ENCODE measurements around the gene EZH2.

The EZH2 gene

GRCh38 chr7:148828965-148829364 is 55.1 kb downstream of the EZH2 start:
- H3K27ac ChIP-seq = no peak overlapping the region
- H3K9ac ChIP-seq = no peak overlapping the region
- H3K36me3 ChIP-seq (ENCODE audit: control insufficient read depth, insufficient read depth, low read length) = no peaks in the 10 kb centered on the region
- H3K27me3 ChIP-seq (ENCODE audit: control insufficient read depth, insufficient read depth, low read length) = no peaks in the 10 kb centered on the region
- TF ChIP-seq CTCF (IDR thresholded peaks at IDR 0.05) = no peak
- no peak overlapping the region for H2AFZ ChIP-seq
- no peaks in the 10 kb centered on the region for H3K79me2 ChIP-seq
- H3K4me1 ChIP-seq = no peaks in the 10 kb centered on the region
- no peak overlapping the region for H3K4me2 ChIP-seq (ENCODE audit: low read length)
- H3K9me3 ChIP-seq (ENCODE audit: control insufficient read depth, low read length) = no peaks in the 10 kb centered on the region
- H3K4me3 ChIP-seq (ENCODE audit: low read depth, low read length) = no peak overlapping the region

- Histone ChIP-seq H3K4me3 (ENCODE audit: low read depth, low read length) (no peak overlapping the region), H3K9ac (no peak overlapping the region), H3K79me2 (no peaks in the 10 kb centered on the region), H3K4me1 (no peaks in the 10 kb centered on the region), H3K9me3 (ENCODE audit: control insufficient read depth, low read length) (no peaks in the 10 kb centered on the region), H3K27ac (no peak overlapping the region), H3K36me3 (ENCODE audit: control insufficient read depth, insufficient read depth, low read length) (no peaks in the 10 kb centered on the region), H2AFZ (no peak overlapping the region), H3K27me3 (ENCODE audit: control insufficient read depth, insufficient read depth, low read length) (no peaks in the 10 kb centered on the region), H3K4me2 (ENCODE audit: low read length) (no peak overlapping the region)
- no peak for TF ChIP-seq CTCF (IDR thresholded peaks at IDR 0.05)
Measured at GRCh38 chr7:148825338-148825737, 58.8 kb downstream of the EZH2 start.

- no peak overlapping the region for H3K27ac ChIP-seq
- H3K9ac ChIP-seq = no peak overlapping the region
- H3K4me3 ChIP-seq (ENCODE audit: low read depth, low read length) = no peak overlapping the region
- no peak for TF ChIP-seq CTCF (IDR thresholded peaks at IDR 0.05)
- no peaks in the 10 kb centered on the region for H3K79me2 ChIP-seq
- H3K27me3 ChIP-seq (ENCODE audit: control insufficient read depth, insufficient read depth, low read length) = no peaks in the 10 kb centered on the region
- no peaks in the 10 kb centered on the region for H3K36me3 ChIP-seq (ENCODE audit: control insufficient read depth, insufficient read depth, low read length)
- no peaks in the 10 kb centered on the region for H3K9me3 ChIP-seq (ENCODE audit: control insufficient read depth, low read length)
- no peak overlapping the region for H3K4me2 ChIP-seq (ENCODE audit: low read length)
- no peak overlapping the region for H2AFZ ChIP-seq
- no peaks in the 10 kb centered on the region for H3K4me1 ChIP-seq
Measured at GRCh38 chr7:148824864-148825263, 59.2 kb downstream of the EZH2 start.

- Histone ChIP-seq H3K4me3 (ENCODE audit: low read depth, low read length) (no peak overlapping the region), H3K36me3 (ENCODE audit: control insufficient read depth, insufficient read depth, low read length) (no peaks in the 10 kb centered on the region), H3K4me2 (ENCODE audit: low read length) (no peak overlapping the region), H3K9me3 (ENCODE audit: control insufficient read depth, low read length) (no peaks in the 10 kb centered on the region), H3K27me3 (ENCODE audit: control insufficient read depth, insufficient read depth, low read length) (no peaks in the 10 kb centered on the region), H3K27ac (no peak overlapping the region), H2AFZ (no peak overlapping the region), H3K79me2 (no peaks in the 10 kb centered on the region), H3K9ac (no peak overlapping the region), H3K4me1 (peaks cover 2% of the 10 kb centered on the region)
- no peak for TF ChIP-seq CTCF (IDR thresholded peaks at IDR 0.05)
Measured at GRCh38 chr7:148821422-148821821, 62.7 kb downstream of the EZH2 start.

- H3K4me1 ChIP-seq = peaks cover 2% of the 10 kb centered on the region
- no peak overlapping the region for H3K9ac ChIP-seq
- H3K4me2 ChIP-seq (ENCODE audit: low read length) = no peak overlapping the region
- no peak overlapping the region for H3K27ac ChIP-seq
- TF ChIP-seq CTCF (IDR thresholded peaks at IDR 0.05) = no peak
- H3K79me2 ChIP-seq = no peaks in the 10 kb centered on the region
- no peaks in the 10 kb centered on the region for H3K9me3 ChIP-seq (ENCODE audit: control insufficient read depth, low read length)
- no peak overlapping the region for H2AFZ ChIP-seq
- no peaks in the 10 kb centered on the region for H3K27me3 ChIP-seq (ENCODE audit: control insufficient read depth, insufficient read depth, low read length)
- H3K4me3 ChIP-seq (ENCODE audit: low read depth, low read length) = no peak overlapping the region
- H3K36me3 ChIP-seq (ENCODE audit: control insufficient read depth, insufficient read depth, low read length) = no peaks in the 10 kb centered on the region
Measured at GRCh38 chr7:148819697-148820360, 64.3 kb downstream of the EZH2 start.

Data from parathyroid adenoma (tissue), 2 donors.